BLaER1 (cell line): Measurements from ENCODE around the gene GET4.

Experiments used
- H3K27ac ChIP-seq: shearing (Covaris generic); formaldehyde crosslinking; 2 replicates; pipeline ENCODE4 v1.8.1; 2022
- H3K27me3 ChIP-seq: shearing (Covaris generic); formaldehyde crosslinking; 2 replicates; pipeline ENCODE4 v1.8.1; 2022
- H3K36me3 ChIP-seq: shearing (Covaris generic); formaldehyde crosslinking; 2 replicates; pipeline ENCODE4 v1.8.1; 2022
- H3K4me1 ChIP-seq: shearing (Covaris generic); formaldehyde crosslinking; 2 replicates; pipeline ENCODE4 v1.8.1; 2022
- H3K4me2 ChIP-seq: shearing (Covaris generic); formaldehyde crosslinking; 2 replicates; pipeline ENCODE4 v1.8.1; 2022
- H3K4me3 ChIP-seq: shearing (Covaris generic); formaldehyde crosslinking; 2 replicates; pipeline ENCODE4 v1.8.1; 2022
- H3K9ac ChIP-seq: shearing (Covaris generic); formaldehyde crosslinking; 2 replicates; pipeline ENCODE4 v1.8.1; 2022
- H3K9me3 ChIP-seq: shearing (Covaris generic); formaldehyde crosslinking; 2 replicates; pipeline ENCODE4 v1.8.1; 2022
- H4K20me1 ChIP-seq: shearing (Covaris generic); formaldehyde crosslinking; 2 replicates; pipeline ENCODE4 v1.8.1; 2022
- Cebpa-rat ChIP-seq: shearing (Covaris generic); IDR thresholded peaks from 2 replicates; pipeline ENCODE4 v1.8.1; 2022

Gene GET4

GRCh38 chr7:924541-925231, 48.3 kb downstream of the GET4 start:
- Histone ChIP-seq H3K27me3 (no peaks in the 10 kb centered on the region), H3K9me3 (no peaks in the 10 kb centered on the region), H3K27ac (peak overlapping the region; percentile 82), H4K20me1 (no peaks in the 10 kb centered on the region), H3K4me2 (peak overlapping the region; percentile 100), H3K36me3 (no peaks in the 10 kb centered on the region), H3K9ac (peak overlapping the region; percentile 74), H3K4me1 (peaks cover 89% of the 10 kb centered on the region), H3K4me3 (peak overlapping the region; percentile 34)
- no peak for TF ChIP-seq Cebpa-rat

- peaks cover 95% of the 10 kb centered on the region for H3K4me1 ChIP-seq
- H3K4me3 ChIP-seq = no peak overlapping the region
- H3K27me3 ChIP-seq = no peaks in the 10 kb centered on the region
- peak overlapping the region; percentile 82 for H3K27ac ChIP-seq
- no peak for TF ChIP-seq Cebpa-rat
- H3K36me3 ChIP-seq = no peaks in the 10 kb centered on the region
- no peaks in the 10 kb centered on the region for H3K9me3 ChIP-seq
- peak overlapping the region; percentile 74; the same call in 1 of the 2 replicates for H3K9ac ChIP-seq
- H4K20me1 ChIP-seq = no peaks in the 10 kb centered on the region
- peak overlapping the region; percentile 100 for H3K4me2 ChIP-seq
Observed at GRCh38 chr7:925601-926000, 49.2 kb downstream of the GET4 start.

DNA sequence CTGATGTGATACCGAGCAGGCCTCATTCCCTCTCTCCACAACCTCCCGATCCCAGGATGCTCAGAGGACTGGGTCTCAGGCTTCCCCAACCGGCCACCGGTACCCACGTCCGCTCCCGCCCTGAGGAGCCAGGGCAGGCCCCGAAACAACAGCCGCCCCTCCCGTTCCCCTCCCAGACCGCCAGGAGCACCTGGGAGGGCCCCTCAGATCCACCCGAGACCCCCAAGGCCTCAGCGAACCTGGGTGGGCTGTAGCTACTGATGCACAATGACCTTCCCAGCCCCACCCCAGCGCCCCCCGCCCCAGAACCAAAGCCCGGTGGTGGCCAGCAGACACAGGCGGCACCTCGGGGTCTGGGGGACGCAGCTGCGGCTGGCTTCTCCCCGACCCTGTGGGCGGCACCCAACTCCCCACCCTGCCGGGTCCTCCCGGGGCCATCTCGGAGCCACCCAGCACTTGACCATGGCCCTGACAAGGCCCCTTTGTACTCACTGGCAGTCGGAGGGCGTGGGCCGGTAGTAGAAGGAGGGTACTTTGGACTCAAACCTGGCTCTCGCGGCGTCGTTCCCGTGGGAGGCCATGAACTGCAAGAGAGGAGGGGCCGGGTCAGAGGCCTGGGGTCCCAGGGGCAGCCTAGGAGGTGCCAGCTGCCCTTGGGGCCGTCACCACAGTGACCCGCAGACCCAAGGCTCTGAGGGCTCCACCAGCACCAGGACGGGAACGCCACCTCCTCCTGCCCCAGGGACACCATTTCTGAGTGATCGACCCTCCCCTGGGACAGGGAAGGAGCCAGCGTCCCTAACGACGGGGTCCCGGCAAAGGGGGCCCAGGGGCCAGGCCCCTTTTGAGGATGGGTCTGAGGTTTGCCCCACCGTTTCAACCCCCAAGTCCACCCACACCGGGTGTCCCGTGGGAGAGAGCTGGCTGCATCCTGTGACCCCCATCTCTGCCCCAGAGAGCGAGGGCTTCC, 50.0 kb downstream of the GET4 start:
- peak overlapping the region; percentile 74; the same call in 1 of the 2 replicates for H3K9ac ChIP-seq
- TF ChIP-seq Cebpa-rat = no peak
- H3K36me3 ChIP-seq = no peaks in the 10 kb centered on the region
- no peaks in the 10 kb centered on the region for H4K20me1 ChIP-seq
- no peaks in the 10 kb centered on the region for H3K9me3 ChIP-seq
- H3K4me3 ChIP-seq = peak overlapping the region; percentile 22; the same call in 1 of the 2 replicates
- no peaks in the 10 kb centered on the region for H3K27me3 ChIP-seq
- peak overlapping the region; percentile 100 for H3K4me2 ChIP-seq
- peak overlapping the region; percentile 82 for H3K27ac ChIP-seq
- H3K4me1 ChIP-seq = peaks cover 94% of the 10 kb centered on the region

DNA sequence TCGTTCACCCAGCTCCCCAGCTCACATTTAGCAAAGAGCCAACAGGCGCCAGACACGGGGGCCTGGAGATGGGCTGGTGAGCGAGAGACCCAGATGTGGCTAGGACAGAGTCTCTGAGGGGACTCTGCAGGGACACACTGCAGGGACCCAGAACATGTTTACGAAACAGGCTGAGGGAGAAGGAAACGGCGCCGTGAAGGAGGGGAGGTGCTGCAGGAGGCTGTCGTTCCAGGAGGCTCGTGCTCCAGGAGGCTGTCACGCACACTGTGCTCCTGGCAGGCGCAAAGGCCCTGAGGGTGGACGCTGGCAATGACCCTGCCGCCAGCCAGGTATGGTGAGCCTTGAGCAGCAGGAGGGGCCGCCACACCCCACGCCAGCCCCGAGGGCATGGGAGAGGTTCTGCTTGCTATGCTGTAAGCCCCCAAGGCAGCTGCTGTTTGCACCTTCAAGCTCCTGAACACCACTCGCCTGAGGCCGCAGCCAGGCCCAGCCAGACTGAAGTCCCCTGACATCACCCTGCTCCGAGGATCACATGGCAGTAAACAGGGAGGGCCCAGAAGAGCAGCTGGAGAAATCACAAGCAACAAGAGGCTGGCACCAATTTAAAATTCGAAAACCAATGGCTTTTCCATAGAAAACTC, 50.8 kb downstream of the GET4 start:
- Histone ChIP-seq H4K20me1 (no peaks in the 10 kb centered on the region), H3K27me3 (no peaks in the 10 kb centered on the region), H3K27ac (peak overlapping the region; percentile 82), H3K4me3 (peak overlapping the region; percentile 22; the same call in 1 of the 2 replicates), H3K4me2 (peak overlapping the region; percentile 100), H3K9ac (peak overlapping the region; percentile 33; the same call in 1 of the 2 replicates), H3K36me3 (peaks cover under 1% of the 10 kb centered on the region; the same call in 1 of the 2 replicates), H3K9me3 (no peaks in the 10 kb centered on the region), H3K4me1 (peaks cover 94% of the 10 kb centered on the region)
- no peak for TF ChIP-seq Cebpa-rat

- Histone ChIP-seq H3K27ac (no peak overlapping the region), H3K4me1 (peaks cover 88% of the 10 kb centered on the region), H3K4me2 (peak overlapping the region; percentile 39), H3K4me3 (no peak overlapping the region), H3K27me3 (no peaks in the 10 kb centered on the region), H3K9me3 (no peaks in the 10 kb centered on the region), H3K36me3 (peaks cover 6% of the 10 kb centered on the region; the same call in 1 of the 2 replicates), H3K9ac (no peak overlapping the region), H4K20me1 (no peaks in the 10 kb centered on the region)
- no peak for TF ChIP-seq Cebpa-rat
Observed at GRCh38 chr7:929311-929711, 53.0 kb downstream of the GET4 start.

- Histone ChIP-seq H3K36me3 (peaks cover 18% of the 10 kb centered on the region; the same call in 1 of the 2 replicates), H4K20me1 (0 out of 2 replicates have a peak, but pooled peaks cover 13% of the 10 kb centered on the region), H3K9me3 (no peaks in the 10 kb centered on the region), H3K27me3 (no peaks in the 10 kb centered on the region), H3K27ac (peak overlapping the region; percentile 59; the same call in 1 of the 2 replicates), H3K9ac (no peak overlapping the region), H3K4me3 (no peak overlapping the region), H3K4me1 (peaks cover 88% of the 10 kb centered on the region), H3K4me2 (peak overlapping the region; percentile 63)
- TF ChIP-seq Cebpa-rat = 0 out of 2 replicates have a peak, but pooled peaks have one; percentile 15
Observed at GRCh38 chr7:930975-931758, 54.8 kb downstream of the GET4 start.

GRCh38 chr7:931871-932650, 55.7 kb downstream of the GET4 start:
- Histone ChIP-seq H3K9me3 (no peaks in the 10 kb centered on the region), H3K36me3 (peaks cover 18% of the 10 kb centered on the region; the same call in 1 of the 2 replicates), H3K4me3 (no peak overlapping the region), H3K4me2 (peak overlapping the region; percentile 63), H3K27me3 (no peaks in the 10 kb centered on the region), H3K9ac (no peak overlapping the region), H4K20me1 (peaks cover 20% of the 10 kb centered on the region; the same call in 1 of the 2 replicates), H3K27ac (peak overlapping the region; percentile 56; the same call in 1 of the 2 replicates), H3K4me1 (peaks cover 88% of the 10 kb centered on the region)
- TF ChIP-seq Cebpa-rat = no peak

DNA sequence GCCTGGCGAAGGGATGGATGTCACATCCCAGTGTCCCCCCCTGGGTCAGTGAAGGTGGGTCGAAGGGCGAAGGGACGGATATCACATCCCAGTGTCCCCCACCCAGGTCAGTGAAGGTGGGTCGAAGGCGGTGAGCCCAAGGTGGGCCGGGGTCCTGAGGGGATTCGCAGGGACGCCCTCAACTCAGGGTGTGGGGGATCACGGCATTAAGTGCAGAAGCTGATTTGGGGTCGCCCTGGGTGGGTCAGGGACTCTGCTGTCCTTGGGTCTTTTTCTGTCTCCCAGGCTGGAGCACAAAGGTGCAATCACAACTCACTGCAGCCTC, 56.3 kb downstream of the GET4 start:
- peaks cover 21% of the 10 kb centered on the region; the same call in 1 of the 2 replicates for H4K20me1 ChIP-seq
- peak overlapping the region; percentile 63 for H3K4me2 ChIP-seq
- H3K27me3 ChIP-seq = no peaks in the 10 kb centered on the region
- no peak for TF ChIP-seq Cebpa-rat
- H3K4me3 ChIP-seq = no peak overlapping the region
- no peak overlapping the region for H3K27ac ChIP-seq
- no peak overlapping the region for H3K9ac ChIP-seq
- H3K9me3 ChIP-seq = no peaks in the 10 kb centered on the region
- H3K4me1 ChIP-seq = peaks cover 88% of the 10 kb centered on the region
- H3K36me3 ChIP-seq = peaks cover 18% of the 10 kb centered on the region; the same call in 1 of the 2 replicates
